ENCODE data around the gene PRM1. TPM values are rescaled to one million over a fixed set of nuclear protein-coding genes. Genes with fewer than 3 reads are reported as not detected.

PRM1 gene
- total and polyA plus RNA-seq, 2 of the 13 experiments (the other 11 are each of a cell fraction or from before 2014, with no cell fraction given): not detected

GRCh38 chr16:11278681-11279628 lies 2.2 kb downstream of the PRM1 start (continued):
- TF ChIP-seq ZHX2 (IDR thresholded peaks at IDR 0.05; ENCODE audit: low read depth): 0 out of 2 replicates have a peak, but pooled peaks have one; percentile 34
- no peak for TF ChIP-seq ZHX2 (CRISPR knock-in tag; IDR thresholded peaks at IDR 0.05; ENCODE audit: borderline replicate concordance)
- 0 out of 2 replicates have a peak, but pooled peaks have one; percentile 48 for TF ChIP-seq ZNF607 (CRISPR knock-in tag; IDR thresholded peaks at IDR 0.05; ENCODE audit: borderline replicate concordance)
